Transverse colon (tissue), 4 donors: ENCODE results near the gene OBSCN.

Experiments
- CTCF ChIP-seq, 5 experiments: fragments of 200-600 bp in 3 of 5; fragments of 450-650 bp in 2 of 5; sonication (generic) in 3 of 5; IDR thresholded peaks; 1 replicate in 2 of 5; 2 replicates in 3 of 5; pipeline ENCODE4 v1.5.1; 2016 to 2017; ENCODE audit warnings: antibody characterized with exemption in 5 of 5, inconsistent platforms in 3 of 5, mild to moderate bottlenecking in 2 of 5, moderate library complexity in 1 of 5
- POLR2A ChIP-seq: fragments of 450-650 bp; IDR thresholded peaks from one replicate; pipeline ENCODE4 v1.6.1; 2016; ENCODE audit warnings: antibody characterized with exemption, mild to moderate bottlenecking, moderate library complexity
- POLR2AphosphoS5 ChIP-seq, 3 donors: sonication (generic); formaldehyde crosslinking; IDR thresholded peaks; one replicate each; pipeline ENCODE4 v1.6.1; 2016; ENCODE audit warnings: antibody characterized with exemption in 3 of 3

- no peak for TF ChIP-seq POLR2AphosphoS5 (IDR thresholded peaks at IDR 0.05)
- no peak for TF ChIP-seq POLR2A
- no peak for TF ChIP-seq CTCF (IDR thresholded peaks at IDR 0.05)
These were observed at the start of gene OBSCN for GRCh38 chr1:228207851-228208821.
